ENCODE measurements around the gene FLT3. TPM values are rescaled to one million over a fixed set of nuclear protein-coding genes. Genes with fewer than 3 reads are reported as not detected.

The FLT3 gene
- polyA plus RNA-seq, 2 of the 4 experiments (the other 2 are of a cell fraction) = not detected

Small RNA genes lying within 50 kb of the gene (small RNA-seq; reads per million reads assigned to genes)
- gene RN7SL272P = 0 to 0.35 (median 0) reads per million in 6 experiments

Other genes with a start within 250 kb of the FLT3 start
- gene PDX1, start 180.6 kb downstream of the FLT3 start, polyA plus RNA-seq (2011; rRNA removed) = 0.04 and 0.06 TPM in 2 replicates
- gene PDX1, start 180.6 kb downstream of the FLT3 start, polyA plus RNA-seq (2017; fragmentation: RNase III; extraction: RNeasy Plus Mini Kit Qiagen cat#74134 plus additional on column Dnase treatment) = 0.03 to 0.05 TPM (median 0.04 TPM) in 3 replicates
- 0.14 and 0.17 TPM in 2 replicates for gene CDX2, start 131.3 kb downstream of the FLT3 start, polyA plus RNA-seq (2011; rRNA removed)
- gene CDX2, start 131.3 kb downstream of the FLT3 start, polyA plus RNA-seq (2017; fragmentation: RNase III; extraction: RNeasy Plus Mini Kit Qiagen cat#74134 plus additional on column Dnase treatment) = 0.19 to 0.34 TPM (median 0.20 TPM) in 3 replicates
- gene URAD, start 111.9 kb downstream of the FLT3 start, polyA plus RNA-seq (2011; rRNA removed) = not detected in 2 replicates
- gene URAD, start 111.9 kb downstream of the FLT3 start, polyA plus RNA-seq (2017; fragmentation: RNase III; extraction: RNeasy Plus Mini Kit Qiagen cat#74134 plus additional on column Dnase treatment) = not detected in 3 replicates
- 13.9 and 14.6 TPM in 2 replicates for gene PAN3, start 38.0 kb upstream of the FLT3 start, polyA plus RNA-seq (2011; rRNA removed)
- gene PAN3, start 38.0 kb upstream of the FLT3 start, polyA plus RNA-seq (2017; fragmentation: RNase III; extraction: RNeasy Plus Mini Kit Qiagen cat#74134 plus additional on column Dnase treatment) = 5.9 to 6.6 TPM (median 6.2 TPM) in 3 replicates

Data from A549 (cell line).